Subcutaneous abdominal adipose tissue (tissue), 5 donors: ENCODE data around the gene HMGXB3.

Experiments
- H3K27ac ChIP-seq: one replicate; pipeline ENCODE4 v1.7.0; 2013; ENCODE audit warnings: low read depth, mild to moderate bottlenecking, inconsistent platforms, low read length, moderate library complexity
- H3K27me3 ChIP-seq, 5 donors: one replicate each; pipeline ENCODE4 v1.7.0; 2013; ENCODE audit warnings: low read length in 5 of 5, inconsistent platforms in 1 of 5; ENCODE audit not compliant: control insufficient read depth in 5 of 5, insufficient read depth in 4 of 5
- H3K36me3 ChIP-seq, 5 donors: one replicate each; pipeline ENCODE4 v1.7.0; 2013; ENCODE audit warnings: low read length in 5 of 5; ENCODE audit not compliant: control insufficient read depth in 5 of 5, insufficient read depth in 5 of 5
- H3K4me1 ChIP-seq, 5 donors: one replicate each; pipeline ENCODE4 v1.7.0; 2013; ENCODE audit warnings: low read length in 5 of 5, mild to moderate bottlenecking in 3 of 5, moderate library complexity in 1 of 5; ENCODE audit not compliant: control insufficient read depth in 5 of 5, insufficient read depth in 5 of 5
- H3K4me3 ChIP-seq, 5 donors: one replicate each; pipeline ENCODE4 v1.7.0; 2013; ENCODE audit warnings: low read length in 5 of 5, low read depth in 1 of 5
- H3K9ac ChIP-seq, 5 donors: one replicate each; pipeline ENCODE4 v1.7.0; 2013; ENCODE audit warnings: low read length in 5 of 5, mild to moderate bottlenecking in 4 of 5, moderate library complexity in 3 of 5
- H3K9me3 ChIP-seq, 5 donors: one replicate each; pipeline ENCODE4 v1.7.0; 2013; ENCODE audit warnings: low read length in 5 of 5; ENCODE audit not compliant: control insufficient read depth in 5 of 5
- donor health status: healthy.
- donor health status: healthy.
- donor health status: healthy.
- donor health status: healthy.
- donor health status: healthy.

The HMGXB3 gene

GRCh38 chr5:150066436-150066835 is 65.9 kb downstream of the HMGXB3 start:
- Histone ChIP-seq H3K36me3 (peaks cover 0 to 25% (median 3%) of the 10 kb centered on the region in 5 donors), H3K27ac (no peak overlapping the region), H3K9me3 (no peaks in the 10 kb centered on the region), H3K9ac (no peak overlapping the region), H3K27me3 (peaks cover 0 to 7% (median 0%) of the 10 kb centered on the region in 5 donors), H3K4me3 (no peak overlapping the region), H3K4me1 (peaks cover 0 to 68% (median 35%) of the 10 kb centered on the region in 5 donors)

DNA sequence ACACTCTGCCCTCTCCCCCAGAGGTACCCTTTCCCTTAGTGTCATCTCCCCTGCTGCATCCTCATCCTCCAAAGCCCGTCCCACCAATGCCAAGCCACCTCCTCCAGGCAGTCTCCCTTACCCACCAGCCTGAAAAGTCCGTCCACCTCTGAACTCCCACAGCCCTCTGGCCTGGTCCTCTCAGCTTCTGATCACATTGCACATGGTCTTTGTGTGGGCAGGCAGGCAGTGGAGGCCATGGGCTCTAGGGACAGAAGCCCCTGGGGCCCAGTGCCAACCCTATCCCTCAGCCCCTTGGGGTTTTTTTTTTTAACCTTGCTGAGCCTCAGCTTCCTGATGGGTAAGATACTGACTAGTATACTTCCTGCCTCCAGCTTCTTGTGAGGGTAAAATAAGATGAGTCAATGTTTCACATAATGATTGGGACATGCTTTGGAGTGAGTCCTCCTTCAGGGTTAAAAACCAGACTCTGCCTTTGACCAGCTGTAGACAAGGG is 66.4 kb downstream of the HMGXB3 start:
- Histone ChIP-seq H3K27me3 (peaks cover 0 to 7% (median 0%) of the 10 kb centered on the region in 5 donors), H3K27ac (no peak overlapping the region), H3K4me3 (no peak overlapping the region), H3K4me1 (peaks cover 0 to 64% (median 35%) of the 10 kb centered on the region in 5 donors), H3K36me3 (peaks cover 0 to 22% (median 3%) of the 10 kb centered on the region in 5 donors), H3K9me3 (no peaks in the 10 kb centered on the region), H3K9ac (no peak overlapping the region)

- no peak overlapping the region for H3K4me3 ChIP-seq
- peaks cover 0 to 23% (median 3%) of the 10 kb centered on the region in 5 donors for H3K36me3 ChIP-seq
- H3K27ac ChIP-seq, result no peak overlapping the region
- no peaks in the 10 kb centered on the region for H3K9me3 ChIP-seq
- H3K9ac ChIP-seq, result no peak overlapping the region
- H3K27me3 ChIP-seq, result peaks cover 0 to 7% (median 0%) of the 10 kb centered on the region in 5 donors
- H3K4me1 ChIP-seq, result peaks cover 0 to 64% (median 35%) of the 10 kb centered on the region in 5 donors
Observed at GRCh38 chr5:150067405-150067960, 66.9 kb downstream of the HMGXB3 start.

DNA sequence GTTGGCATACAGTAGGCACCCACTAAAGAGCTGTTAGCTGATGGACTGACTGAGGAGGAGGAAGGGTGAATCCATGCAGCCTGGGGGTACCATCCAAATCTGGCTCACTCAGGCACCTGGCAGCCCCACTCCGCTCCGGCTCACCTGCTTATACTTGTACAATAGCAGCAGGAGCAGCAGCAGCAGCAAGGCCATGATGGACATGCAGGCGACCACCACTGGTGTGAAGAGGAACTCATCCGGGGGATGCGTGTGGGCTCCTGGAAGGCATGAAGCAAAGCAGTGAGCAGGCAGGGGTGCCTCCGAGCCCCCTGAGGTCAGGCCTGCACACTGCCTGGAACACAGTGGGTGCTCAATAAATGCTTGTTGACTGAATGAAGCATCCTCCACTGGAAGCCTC is 67.5 kb downstream of the HMGXB3 start:
- Histone ChIP-seq H3K9ac (no peak overlapping the region), H3K9me3 (peaks cover 0 to 3% (median 0%) of the 10 kb centered on the region in 5 donors), H3K27ac (no peak overlapping the region), H3K4me1 (peaks cover 0 to 59% (median 31%) of the 10 kb centered on the region in 5 donors), H3K27me3 (peaks cover 0 to 7% (median 0%) of the 10 kb centered on the region in 5 donors), H3K4me3 (no peak overlapping the region), H3K36me3 (peaks cover 0 to 28% (median 3%) of the 10 kb centered on the region in 5 donors)

GRCh38 chr5:150068472-150068871 is 67.9 kb downstream of the HMGXB3 start:
- Histone ChIP-seq H3K36me3 (peaks cover 0 to 32% (median 3%) of the 10 kb centered on the region in 5 donors), H3K9me3 (peaks cover 0 to 7% (median 0%) of the 10 kb centered on the region in 5 donors), H3K27me3 (peaks cover 0 to 7% (median 0%) of the 10 kb centered on the region in 5 donors), H3K4me3 (no peak overlapping the region), H3K9ac (no peak overlapping the region), H3K4me1 (peaks cover 0 to 55% (median 27%) of the 10 kb centered on the region in 5 donors), H3K27ac (no peak overlapping the region)

DNA sequence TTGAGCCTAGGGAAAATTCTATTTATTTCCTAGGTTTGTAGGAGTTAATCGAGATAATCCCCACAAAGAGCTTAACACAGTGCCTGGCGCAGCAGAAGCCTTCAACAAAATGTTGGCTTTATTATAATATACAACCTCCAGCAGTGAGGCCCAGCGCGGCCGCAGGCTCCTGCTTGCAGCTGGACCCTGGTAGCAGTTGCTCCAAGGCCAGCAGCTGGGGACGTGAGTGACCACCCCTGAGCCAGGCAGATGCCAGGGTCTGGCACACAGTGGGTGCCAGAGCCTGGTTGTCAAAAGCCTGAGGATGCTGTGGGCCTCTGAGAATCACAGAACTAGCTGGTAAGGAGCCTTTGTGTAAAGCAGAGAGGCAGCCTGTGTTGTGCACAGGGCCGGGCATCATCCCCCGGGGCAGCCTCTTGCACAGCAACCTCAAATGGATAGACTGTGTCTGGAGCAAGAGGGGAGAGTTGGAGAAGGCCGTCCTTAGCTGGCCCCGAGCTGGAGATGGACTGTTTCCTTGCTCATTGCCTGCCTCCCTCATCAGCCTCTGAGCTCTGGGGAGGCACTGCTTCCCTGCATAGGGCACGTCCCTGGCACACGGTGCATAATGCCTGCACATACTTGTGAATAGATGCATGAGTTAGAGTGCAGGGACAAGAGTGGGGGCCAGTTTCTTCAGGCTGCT is 68.6 kb downstream of the HMGXB3 start:
- Histone ChIP-seq H3K9ac (no peak overlapping the region), H3K4me3 (no peak overlapping the region), H3K27me3 (peaks cover 0 to 7% (median 0%) of the 10 kb centered on the region in 5 donors), H3K36me3 (peaks cover 0 to 32% (median 3%) of the 10 kb centered on the region in 5 donors), H3K9me3 (peaks cover 0 to 7% (median 0%) of the 10 kb centered on the region in 5 donors), H3K4me1 (peaks cover 0 to 49% (median 21%) of the 10 kb centered on the region in 5 donors), H3K27ac (no peak overlapping the region)

DNA sequence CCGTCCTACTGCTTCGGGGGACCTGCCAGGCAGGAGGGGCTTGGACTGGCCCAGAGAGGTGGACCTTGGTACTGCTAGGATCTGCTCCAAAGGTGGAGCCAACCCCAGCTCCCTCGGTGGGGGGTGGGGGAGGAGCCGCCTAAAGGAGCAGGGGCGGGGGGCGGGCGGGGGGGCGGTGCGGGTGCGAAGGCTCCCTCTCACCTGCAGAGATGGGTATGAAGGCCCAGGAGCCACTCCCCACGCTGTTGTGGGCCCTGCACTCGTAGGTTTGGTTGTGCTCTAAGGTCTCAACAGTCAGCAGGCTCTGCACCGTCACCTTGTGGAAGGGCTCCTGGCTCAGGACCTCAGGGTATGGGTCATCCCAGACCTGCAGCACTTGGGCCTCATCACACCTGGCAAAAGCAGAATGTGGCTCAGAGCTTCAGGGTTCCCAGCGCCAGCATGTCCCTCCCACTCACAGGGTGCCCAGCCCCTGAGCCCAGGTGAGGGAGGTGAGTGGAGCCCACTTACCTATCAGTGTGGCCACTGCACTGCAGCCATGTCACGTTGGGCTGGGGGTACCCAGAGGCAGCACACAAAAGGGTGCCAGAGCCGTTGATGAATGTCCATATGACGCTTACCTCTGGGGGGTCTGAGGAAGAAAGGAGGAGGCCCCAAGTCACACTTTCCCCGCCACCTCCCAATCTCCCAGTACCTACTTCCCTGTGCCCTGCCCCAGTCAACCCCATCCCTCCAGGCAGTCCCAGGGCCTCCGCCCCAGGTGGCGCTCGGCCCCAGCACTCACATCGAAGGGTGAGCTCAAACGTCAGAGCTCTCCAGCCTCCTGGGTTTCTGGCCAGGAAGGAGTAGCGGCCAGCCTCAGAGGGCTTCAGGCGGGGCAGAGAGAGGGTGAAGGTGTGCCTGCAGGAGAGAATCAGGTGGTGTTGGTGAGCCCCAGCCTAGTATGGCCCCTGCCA is 69.4 kb downstream of the HMGXB3 start:
- Histone ChIP-seq H3K27ac (no peak overlapping the region), H3K9ac (no peak overlapping the region), H3K4me1 (peaks cover 0 to 41% (median 21%) of the 10 kb centered on the region in 5 donors), H3K27me3 (peaks cover 0 to 7% (median 0%) of the 10 kb centered on the region in 5 donors), H3K9me3 (peaks cover 0 to 7% (median 0%) of the 10 kb centered on the region in 5 donors), H3K4me3 (no peak overlapping the region), H3K36me3 (peaks cover 0 to 35% (median 3%) of the 10 kb centered on the region in 5 donors)

DNA sequence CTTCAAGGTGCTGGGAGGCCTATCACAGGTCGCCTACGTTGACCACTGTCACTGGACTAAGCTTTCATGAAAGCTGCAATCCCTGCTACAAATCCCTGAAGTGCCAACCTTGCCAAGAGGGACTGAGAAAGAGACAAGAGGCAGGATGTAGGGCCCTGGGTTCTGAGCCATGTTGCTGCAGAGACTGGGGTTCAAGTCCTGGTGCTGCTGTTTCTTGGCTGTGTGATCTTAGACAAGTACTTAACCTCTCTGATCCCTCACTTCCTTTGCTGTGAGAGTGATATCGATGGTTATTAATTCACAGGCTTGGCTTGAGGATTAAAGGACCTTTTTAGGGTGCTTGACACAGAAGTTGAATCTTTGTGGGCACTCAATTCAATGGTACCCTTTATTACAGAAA is 70.3 kb downstream of the HMGXB3 start:
- Histone ChIP-seq H3K27ac (no peak overlapping the region), H3K27me3 (peaks cover 0 to 6% (median 0%) of the 10 kb centered on the region in 5 donors), H3K4me3 (no peak overlapping the region), H3K4me1 (peaks cover 0 to 33% (median 17%) of the 10 kb centered on the region in 5 donors), H3K36me3 (peaks cover 0 to 43% (median 3%) of the 10 kb centered on the region in 5 donors), H3K9me3 (peaks cover 0 to 7% (median 0%) of the 10 kb centered on the region in 5 donors), H3K9ac (no peak overlapping the region)

DNA sequence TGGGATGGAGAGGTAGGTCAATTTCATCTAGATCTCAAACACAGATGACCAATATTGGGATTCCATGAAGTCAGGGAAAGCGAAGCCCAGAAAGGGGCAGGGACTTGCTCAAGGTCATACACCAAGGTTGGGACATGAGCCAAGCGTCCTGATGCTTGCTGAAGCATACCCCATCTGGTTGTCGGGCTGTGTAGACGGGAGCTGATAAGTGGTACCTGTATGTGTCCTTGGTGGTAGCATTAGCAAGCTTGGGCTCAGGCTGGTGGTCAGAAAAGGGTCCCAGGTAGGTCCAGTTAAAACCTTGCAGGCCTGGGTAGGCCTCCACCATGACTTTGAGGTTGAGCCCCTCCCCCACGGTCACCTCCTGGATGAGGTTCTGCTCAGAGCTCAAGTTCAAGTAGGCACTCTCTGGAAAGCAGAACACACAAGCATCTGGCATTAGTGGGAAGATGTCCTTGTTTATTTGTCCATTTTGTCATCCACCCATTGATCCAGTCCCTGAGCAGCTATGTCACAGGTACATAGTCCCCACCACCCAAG is 72.6 kb downstream of the HMGXB3 start:
- no peak overlapping the region for H3K9ac ChIP-seq
- no peak overlapping the region for H3K4me3 ChIP-seq
- peaks cover 0 to 53% (median 0%) of the 10 kb centered on the region in 5 donors for H3K36me3 ChIP-seq
- peaks cover 0 to 7% (median 0%) of the 10 kb centered on the region in 5 donors for H3K9me3 ChIP-seq
- no peaks in the 10 kb centered on the region for H3K27me3 ChIP-seq
- no peak overlapping the region for H3K27ac ChIP-seq
- peaks cover 0 to 13% (median 5%) of the 10 kb centered on the region in 5 donors for H3K4me1 ChIP-seq
